ENCODE data around the gene CCDC142.
A peak's percentile ranks its signal among the peaks of the same experiment; 100 is the strongest.

CCDC142 gene

DNA sequence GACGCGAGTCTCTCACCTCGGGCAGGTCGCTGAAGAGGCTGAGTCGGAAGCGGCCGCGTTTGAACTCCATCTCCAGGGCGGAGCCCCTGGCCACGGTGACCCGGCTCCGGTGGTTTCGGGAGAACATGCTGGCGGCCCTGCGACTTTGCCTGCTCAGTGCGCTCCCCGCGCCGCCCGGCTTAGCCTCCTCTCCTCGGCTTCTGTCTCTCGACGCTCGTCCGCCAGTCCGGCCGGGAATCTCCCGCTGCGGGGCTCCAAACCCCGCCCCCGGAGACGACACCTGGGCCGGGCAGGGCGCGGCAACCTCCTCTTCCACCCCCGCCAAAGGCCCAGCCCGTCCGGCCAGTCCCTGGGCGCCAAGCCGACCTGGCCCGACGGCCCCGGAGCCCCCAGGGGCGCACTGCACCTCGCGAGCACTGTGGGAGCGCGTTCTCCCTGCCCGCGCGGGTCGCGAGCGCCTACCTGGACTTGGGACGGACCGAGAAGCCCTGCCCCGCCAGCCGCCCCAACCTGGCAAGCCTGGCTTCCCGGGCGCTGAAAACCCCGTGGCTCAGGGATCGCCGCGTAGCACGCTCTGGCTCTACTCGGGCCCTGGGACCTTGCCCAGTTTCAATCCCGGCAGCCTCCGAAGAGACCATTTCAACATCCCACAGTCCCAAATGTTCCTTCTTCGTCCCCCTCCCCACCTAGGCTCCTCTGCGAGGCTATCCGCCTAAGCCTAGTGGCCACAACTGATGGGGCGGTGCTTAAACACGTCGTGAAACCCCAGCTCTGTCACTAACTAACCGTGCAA, 40.9 kb downstream of the CCDC142 start, which contains the start of gene RTKN:
TSS of gene RTKN (minus strand) at position 248 of the 793 bp plus-strand sequence. CDS start at position 127, 121 bp downstream.
- H3K9me3 Mint-ChIP-seq = no peaks in the 10 kb centered on the region
- H3K27me3 Mint-ChIP-seq (ENCODE audit: low read depth) = peaks cover 7% of the 10 kb centered on the region
- H3K4me1 Mint-ChIP-seq = peaks cover 43% of the 10 kb centered on the region
- peak within 1 kb of the TSS; percentile 96 to 98 (median 98) for H3K4me3 Mint-ChIP-seq
- TF ChIP-seq, protein P1, sequence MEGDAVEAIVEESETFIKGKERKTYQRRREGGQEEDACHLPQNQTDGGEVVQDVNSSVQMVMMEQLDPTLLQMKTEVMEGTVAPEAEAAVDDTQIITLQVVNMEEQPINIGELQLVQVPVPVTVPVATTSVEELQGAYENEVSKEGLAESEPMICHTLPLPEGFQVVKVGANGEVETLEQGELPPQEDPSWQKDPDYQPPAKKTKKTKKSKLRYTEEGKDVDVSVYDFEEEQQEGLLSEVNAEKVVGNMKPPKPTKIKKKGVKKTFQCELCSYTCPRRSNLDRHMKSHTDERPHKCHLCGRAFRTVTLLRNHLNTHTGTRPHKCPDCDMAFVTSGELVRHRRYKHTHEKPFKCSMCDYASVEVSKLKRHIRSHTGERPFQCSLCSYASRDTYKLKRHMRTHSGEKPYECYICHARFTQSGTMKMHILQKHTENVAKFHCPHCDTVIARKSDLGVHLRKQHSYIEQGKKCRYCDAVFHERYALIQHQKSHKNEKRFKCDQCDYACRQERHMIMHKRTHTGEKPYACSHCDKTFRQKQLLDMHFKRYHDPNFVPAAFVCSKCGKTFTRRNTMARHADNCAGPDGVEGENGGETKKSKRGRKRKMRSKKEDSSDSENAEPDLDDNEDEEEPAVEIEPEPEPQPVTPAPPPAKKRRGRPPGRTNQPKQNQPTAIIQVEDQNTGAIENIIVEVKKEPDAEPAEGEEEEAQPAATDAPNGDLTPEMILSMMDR (IDR thresholded peaks at IDR 0.05; ENCODE audit: unreplicated experiment in 3 of 3) = no peak
- H3K36me3 Mint-ChIP-seq (ENCODE audit: low read depth) = peaks cover 18% of the 10 kb centered on the region
- peak within 1 kb of the TSS; percentile 99 to 100 (median 99) for H3K27ac Mint-ChIP-seq

DNA sequence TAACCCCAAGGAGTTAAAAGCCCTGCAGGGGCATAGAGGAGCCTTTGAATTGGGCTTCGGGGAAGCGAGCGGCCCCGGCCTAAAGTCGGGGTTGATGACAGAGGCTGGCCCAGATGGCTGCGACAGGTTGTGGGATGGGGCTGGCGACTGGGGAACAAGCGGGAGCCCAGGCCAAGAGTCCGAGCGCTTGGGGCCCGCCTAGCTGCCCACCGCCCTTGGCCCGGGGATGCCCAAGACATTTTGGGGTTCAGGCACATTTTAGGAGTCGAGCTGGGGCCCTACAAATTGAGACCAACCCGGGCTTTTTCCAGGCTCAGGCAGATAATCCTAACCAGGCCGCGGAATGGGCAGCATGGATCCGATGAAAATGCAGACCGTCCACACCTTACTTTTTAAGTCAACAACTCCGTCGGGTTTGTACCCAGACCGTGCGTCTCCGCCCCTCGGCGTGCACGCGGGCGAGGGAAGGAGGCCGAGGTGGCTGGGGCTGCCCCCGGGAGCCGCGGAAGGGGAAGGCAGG, 41.6 kb downstream of the CCDC142 start:
- peaks cover 19% of the 10 kb centered on the region for H3K36me3 Mint-ChIP-seq (ENCODE audit: low read depth)

DNA sequence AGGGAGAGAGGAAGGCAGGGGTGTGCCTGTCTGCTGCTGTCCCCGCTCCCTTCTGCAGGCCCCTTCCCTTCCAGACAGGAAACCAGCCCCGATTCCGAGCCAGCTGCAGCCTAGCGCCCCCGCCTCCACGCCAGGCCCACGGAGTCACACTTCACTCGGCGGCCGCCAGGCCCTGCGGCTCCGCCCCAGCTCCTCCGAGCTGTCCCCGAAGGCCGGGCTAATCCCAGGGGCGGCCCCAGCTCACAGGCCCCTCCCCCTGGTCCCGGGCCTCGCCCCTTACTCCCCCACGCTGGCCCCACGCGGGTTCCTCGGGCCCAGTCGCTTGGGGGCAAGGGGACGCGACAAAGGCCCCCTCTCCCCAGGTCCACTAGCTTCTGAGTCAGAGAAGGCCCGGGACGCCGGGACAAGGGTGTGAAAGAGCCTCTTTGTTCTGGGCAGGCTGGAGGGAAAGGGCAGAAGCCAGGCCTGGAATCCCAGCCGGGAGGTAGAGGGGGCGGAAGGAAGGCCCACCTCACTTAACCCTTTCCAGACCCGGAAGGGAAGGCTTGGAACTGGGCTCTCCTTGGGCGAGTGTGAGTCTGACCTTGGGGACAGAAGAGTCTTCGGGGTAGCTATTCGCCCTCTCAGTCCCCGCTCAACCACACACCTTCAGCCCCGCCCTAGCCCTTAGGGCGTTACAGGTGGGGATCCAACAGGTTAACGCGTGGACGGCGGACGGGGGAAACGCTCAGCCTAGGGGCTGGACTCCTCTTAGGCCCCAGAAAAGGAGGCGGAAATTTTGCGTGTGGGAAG, 42.2 kb downstream of the CCDC142 start:
- H3K27ac Mint-ChIP-seq = peak overlapping the region; percentile 99 to 100 (median 99)
- TF ChIP-seq, protein P1 (IDR thresholded peaks at IDR 0.05; ENCODE audit: unreplicated experiment in 3 of 3) = peak; percentile 20 to 32 (median 27)
- peaks cover 22% of the 10 kb centered on the region for H3K36me3 Mint-ChIP-seq (ENCODE audit: low read depth)
- peak overlapping the region; percentile 96 to 98 (median 98) for H3K4me3 Mint-ChIP-seq
- no peaks in the 10 kb centered on the region for H3K9me3 Mint-ChIP-seq
- H3K27me3 Mint-ChIP-seq (ENCODE audit: low read depth) = peaks cover 7% of the 10 kb centered on the region
- peaks cover 49% of the 10 kb centered on the region for H3K4me1 Mint-ChIP-seq

More for the DNA sequence above, 41.6 kb downstream of the CCDC142 start:
- H3K4me1 Mint-ChIP-seq = peaks cover 45% of the 10 kb centered on the region
- no peaks in the 10 kb centered on the region for H3K9me3 Mint-ChIP-seq
- TF ChIP-seq, protein P1 (IDR thresholded peaks at IDR 0.05; ENCODE audit: unreplicated experiment in 3 of 3) = no peak
- H3K27ac Mint-ChIP-seq = peak overlapping the region; percentile 99 to 100 (median 99)
- peak overlapping the region; percentile 96 to 98 (median 98) for H3K4me3 Mint-ChIP-seq
- peaks cover 7% of the 10 kb centered on the region for H3K27me3 Mint-ChIP-seq (ENCODE audit: low read depth)

DNA sequence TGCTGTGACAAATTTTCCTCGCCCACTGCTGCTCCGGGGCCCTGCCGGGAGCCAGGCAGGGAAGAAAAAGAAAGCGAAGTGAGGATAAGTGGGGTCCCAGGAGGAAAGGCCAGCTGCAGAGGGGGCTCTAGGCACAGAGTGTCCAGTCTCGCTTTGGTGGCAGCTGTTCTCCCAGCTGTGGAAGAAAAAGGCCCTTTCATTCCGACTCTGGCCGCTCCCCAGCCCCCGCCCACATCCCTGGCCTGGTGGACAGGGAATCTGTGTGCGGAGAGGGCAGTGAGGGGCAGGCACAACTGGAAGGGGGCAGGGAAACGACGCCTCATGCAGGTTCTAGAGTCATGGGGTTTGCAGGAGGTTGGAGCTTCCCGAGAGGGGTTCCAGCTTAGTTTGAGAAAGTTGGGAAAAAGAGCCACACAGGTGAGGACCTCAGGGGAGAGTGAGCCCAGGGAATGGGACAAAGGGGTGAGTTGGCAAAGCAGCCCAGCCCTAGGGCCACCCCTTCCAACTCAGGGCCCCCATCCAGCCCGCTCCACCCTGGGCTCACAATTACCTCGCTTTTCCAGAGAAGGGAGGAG, 42.9 kb downstream of the CCDC142 start:
- Mint-ChIP-seq H3K4me1 (peaks cover 52% of the 10 kb centered on the region), H3K27me3 (ENCODE audit: low read depth) (peaks cover 7% of the 10 kb centered on the region), H3K4me3 (peak overlapping the region; percentile 96 to 98 (median 98)), H3K9me3 (no peaks in the 10 kb centered on the region), H3K36me3 (ENCODE audit: low read depth) (peaks cover 25% of the 10 kb centered on the region), H3K27ac (peak overlapping the region; percentile 99 to 100 (median 99))
- TF ChIP-seq, protein P1 (IDR thresholded peaks at IDR 0.05; ENCODE audit: unreplicated experiment in 3 of 3) = no peak

DNA sequence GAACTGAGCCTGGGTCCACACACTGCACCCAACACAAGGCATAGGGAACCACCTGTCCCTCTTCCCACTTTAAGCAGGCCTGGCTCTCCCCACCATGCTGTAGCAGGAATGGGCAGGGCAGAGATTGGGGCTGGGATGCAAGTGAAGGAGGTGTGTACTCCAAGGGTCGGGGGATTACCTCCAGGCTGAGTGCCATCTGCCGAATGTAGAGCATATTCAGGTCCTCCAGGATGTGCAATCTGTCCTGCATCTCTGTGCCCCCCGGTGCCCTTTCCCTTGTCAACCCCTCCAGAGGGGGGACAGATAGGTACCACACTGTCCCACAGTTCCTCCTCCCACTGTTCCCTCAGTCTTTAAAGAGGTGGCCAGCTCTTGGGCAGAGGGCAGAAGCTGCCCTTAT, 43.4 kb downstream of the CCDC142 start:
- Mint-ChIP-seq H3K4me1 (peaks cover 48% of the 10 kb centered on the region), H3K9me3 (no peaks in the 10 kb centered on the region), H3K27ac (peak overlapping the region; percentile 99 to 100 (median 99)), H3K27me3 (ENCODE audit: low read depth) (peaks cover 7% of the 10 kb centered on the region), H3K36me3 (ENCODE audit: low read depth) (peaks cover 25% of the 10 kb centered on the region), H3K4me3 (peak overlapping the region; percentile 96 to 98 (median 98))
- TF ChIP-seq, protein P1 (IDR thresholded peaks at IDR 0.05; ENCODE audit: unreplicated experiment in 3 of 3) = no peak
